Calu3 (cell line): ENCODE results near the gene CACNB4. TPM values are rescaled to one million over a fixed set of nuclear protein-coding genes. Genes with fewer than 3 reads are reported as not detected.
"Not testable (repeated sequence)": the region's sequence is repeated elsewhere in the genome, so short reads cannot be mapped to it uniquely, and the experiment has no call there.

Experiments used
- BruUV-seq: library from RNA; stranded (reverse); fragments of 400-500 nt; replicated peaks from 2 replicates; lab custom pipeline; 2021; lab: Mats Ljungman, UMichigan
- CTCF ChIA-PET: fragments of 300-600 bp; sonication (Branson Sonifier 250); formaldehyde crosslinking; loops from one replicate; lab custom pipeline; 2022; ENCODE audit warnings: antibody characterized with exemption; lab: Charles Lee
- DNase-seq: peaks from one replicate; pipeline ENCODE4 v3.0.0; 2022
- H3K27ac Mint-ChIP-seq: one replicate; pipeline ENCODE4 v1.8.0; 2022; ENCODE audit warnings: mixed read lengths; ENCODE audit not compliant: unreplicated experiment
- H3K27me3 Mint-ChIP-seq: one replicate; pipeline ENCODE4 v1.8.0; 2022; ENCODE audit warnings: mixed read lengths; ENCODE audit not compliant: unreplicated experiment
- H3K36me3 Mint-ChIP-seq: one replicate; pipeline ENCODE4 v1.8.0; 2022; ENCODE audit warnings: mild to moderate bottlenecking, moderate library complexity, mixed read lengths; ENCODE audit not compliant: insufficient read depth, unreplicated experiment
- H3K4me1 Mint-ChIP-seq: one replicate; pipeline ENCODE4 v1.8.0; 2022; ENCODE audit warnings: mild to moderate bottlenecking, low read depth, mixed read lengths; ENCODE audit not compliant: unreplicated experiment
- H3K4me3 Mint-ChIP-seq: one replicate; pipeline ENCODE4 v1.8.0; 2022; ENCODE audit warnings: mild to moderate bottlenecking, low read depth, moderate library complexity, mixed read lengths; ENCODE audit not compliant: unreplicated experiment
- H3K9me3 Mint-ChIP-seq: one replicate; pipeline ENCODE4 v1.8.0; 2022; ENCODE audit warnings: low read depth, mixed read lengths; ENCODE audit not compliant: unreplicated experiment
- intact Hi-C: fragments of 100-400 bp; cut with micrococcal nuclease; formaldehyde crosslinking; loops from one replicate; pipeline ENCODE4 v1.10.0; 2022; ENCODE audit not compliant: unreplicated experiment
- total RNA-seq: library from RNA; stranded (reverse); gene quantifications from 2 replicates; pipeline ENCODE4 v1.2.3, GENCODE V29; 2022
- TF ChIP-seq, protein P1 (sequence below): fragments of 200-600 bp; IDR thresholded peaks from one replicate; pipeline ENCODE4 v1.8.0; 2022; ENCODE audit warnings: antibody characterized with exemption; ENCODE audit not compliant: unreplicated experiment

The CACNB4 gene
- total RNA-seq, 1 experiment from 2014 or later, result 0.33 TPM

- intact Hi-C loops, result loop anchor here (10.0 kb wide), 1 partner anchor 361 kb away; no protein-coding TSS in a partner anchor
- Mint-ChIP-seq H3K9me3 (no peaks in the 10 kb centered on the region), H3K27me3 (peaks cover 45% of the 10 kb centered on the region), H3K4me1 (peaks cover 11% of the 10 kb centered on the region), H3K27ac (no peak overlapping the region), H3K4me3 (no peak overlapping the region), H3K36me3 (no peaks in the 10 kb centered on the region)
- TF ChIP-seq, protein P1, sequence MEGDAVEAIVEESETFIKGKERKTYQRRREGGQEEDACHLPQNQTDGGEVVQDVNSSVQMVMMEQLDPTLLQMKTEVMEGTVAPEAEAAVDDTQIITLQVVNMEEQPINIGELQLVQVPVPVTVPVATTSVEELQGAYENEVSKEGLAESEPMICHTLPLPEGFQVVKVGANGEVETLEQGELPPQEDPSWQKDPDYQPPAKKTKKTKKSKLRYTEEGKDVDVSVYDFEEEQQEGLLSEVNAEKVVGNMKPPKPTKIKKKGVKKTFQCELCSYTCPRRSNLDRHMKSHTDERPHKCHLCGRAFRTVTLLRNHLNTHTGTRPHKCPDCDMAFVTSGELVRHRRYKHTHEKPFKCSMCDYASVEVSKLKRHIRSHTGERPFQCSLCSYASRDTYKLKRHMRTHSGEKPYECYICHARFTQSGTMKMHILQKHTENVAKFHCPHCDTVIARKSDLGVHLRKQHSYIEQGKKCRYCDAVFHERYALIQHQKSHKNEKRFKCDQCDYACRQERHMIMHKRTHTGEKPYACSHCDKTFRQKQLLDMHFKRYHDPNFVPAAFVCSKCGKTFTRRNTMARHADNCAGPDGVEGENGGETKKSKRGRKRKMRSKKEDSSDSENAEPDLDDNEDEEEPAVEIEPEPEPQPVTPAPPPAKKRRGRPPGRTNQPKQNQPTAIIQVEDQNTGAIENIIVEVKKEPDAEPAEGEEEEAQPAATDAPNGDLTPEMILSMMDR, result no peak
- BruUV-seq, result no TSS peak
- no peak for DNase-seq
- CTCF ChIA-PET, result no interaction called here
Measured at GRCh38 chr2:152005607-152006006, 93.2 kb downstream of the CACNB4 start.

- H3K4me1 Mint-ChIP-seq, result peaks cover 11% of the 10 kb centered on the region
- CTCF ChIA-PET, BruUV-seq: not testable (repeated sequence)
Measured at GRCh38 chr2:152003283-152003682, 95.6 kb downstream of the CACNB4 start.

DNA sequence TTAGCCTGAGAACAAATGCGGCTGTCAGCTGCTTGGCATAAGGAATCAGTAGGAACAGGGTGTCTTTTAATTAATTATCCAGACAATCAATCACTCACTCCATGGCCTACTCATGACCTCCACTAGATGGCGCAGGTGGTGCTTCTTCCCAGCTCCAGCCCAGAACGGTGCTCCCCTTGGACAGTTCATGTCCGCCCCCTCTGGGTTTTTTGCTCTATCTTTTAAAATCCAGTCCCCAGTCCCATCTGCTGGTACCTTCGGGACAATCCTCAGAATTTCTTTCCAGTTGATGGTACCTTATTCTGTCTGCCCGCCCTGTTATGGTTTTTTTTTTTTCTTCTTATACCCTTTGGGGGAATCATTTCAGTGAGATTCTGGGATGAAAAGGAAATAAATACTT is 99.8 kb downstream of the CACNB4 start:
- no TSS peak for BruUV-seq
- Mint-ChIP-seq H3K4me3 (no peak overlapping the region), H3K27ac (no peak overlapping the region), H3K36me3 (no peaks in the 10 kb centered on the region), H3K9me3 (no peaks in the 10 kb centered on the region), H3K4me1 (peaks cover under 1% of the 10 kb centered on the region), H3K27me3 (peaks cover 18% of the 10 kb centered on the region)
- TF ChIP-seq, protein P1, result peak; percentile 85
- peak; percentile 71 for DNase-seq
- CTCF ChIA-PET, result interaction anchor here (0.5 to 1.2 kb wide), 3 partner anchors 24 to 77 kb away, joined by 4 to 7 read pairs (median 4); no protein-coding TSS in a partner anchor
- intact Hi-C loops, result no loop called here

More at GRCh38 chr2:152003283-152003682, 95.6 kb downstream of the CACNB4 start:
- not testable (repeated sequence) for DNase-seq, H3K27ac Mint-ChIP-seq, H3K9me3 Mint-ChIP-seq, H3K4me3 Mint-ChIP-seq, H3K36me3 Mint-ChIP-seq
- intact Hi-C loops, result loop anchor here (5.0 to 10.0 kb wide), 2 partner anchors 176 to 358 kb away; partner anchors contain the start of gene ARL5A
- peaks cover 22% of the 10 kb centered on the region for H3K27me3 Mint-ChIP-seq

DNA sequence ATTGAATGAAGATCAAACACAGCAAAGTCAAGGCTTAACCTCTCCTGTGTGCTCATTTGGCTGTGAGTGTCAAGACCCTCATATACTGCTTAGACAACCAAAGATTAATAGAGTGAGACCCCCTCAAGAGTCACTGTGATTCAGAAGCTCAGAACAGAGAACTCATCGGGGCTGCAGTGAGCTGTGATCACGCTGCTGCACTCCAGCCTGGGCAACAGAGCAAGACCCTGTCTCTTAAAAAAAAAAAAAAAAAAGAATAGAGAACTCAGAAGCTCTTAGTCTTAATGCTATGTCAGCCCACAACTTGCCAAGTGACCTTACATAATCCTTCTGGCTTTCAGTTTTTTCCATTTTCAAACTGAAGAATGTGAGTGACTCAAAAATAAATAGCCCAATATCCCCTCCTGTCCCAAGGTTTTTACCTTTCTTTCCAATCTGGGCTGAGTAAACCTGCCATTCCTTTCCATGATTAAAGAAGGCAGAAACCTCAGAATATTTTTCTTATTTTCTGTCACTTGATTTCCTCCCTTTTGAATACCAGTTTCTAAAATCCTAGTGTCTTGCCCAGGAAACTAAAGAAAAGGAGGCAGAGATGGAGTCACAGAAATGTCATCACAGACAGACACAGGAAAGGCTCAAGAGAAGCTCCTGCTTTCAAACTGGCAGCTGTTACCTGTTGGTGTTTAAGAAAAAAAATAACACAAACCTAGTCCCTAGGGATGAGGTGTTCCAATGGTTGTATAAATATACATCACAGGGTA is 102.4 kb downstream of the CACNB4 start:
- no peaks in the 10 kb centered on the region for H3K9me3 Mint-ChIP-seq
- no peak for DNase-seq
- H3K27ac Mint-ChIP-seq, result no peak overlapping the region
- H3K27me3 Mint-ChIP-seq, result peaks cover 18% of the 10 kb centered on the region
- CTCF ChIA-PET, result no interaction called here
- intact Hi-C loops, result no loop called here
- BruUV-seq, result no TSS peak
- no peak overlapping the region for H3K4me3 Mint-ChIP-seq
- TF ChIP-seq, protein P1, result no peak
- no peaks in the 10 kb centered on the region for H3K36me3 Mint-ChIP-seq
- no peaks in the 10 kb centered on the region for H3K4me1 Mint-ChIP-seq

DNA sequence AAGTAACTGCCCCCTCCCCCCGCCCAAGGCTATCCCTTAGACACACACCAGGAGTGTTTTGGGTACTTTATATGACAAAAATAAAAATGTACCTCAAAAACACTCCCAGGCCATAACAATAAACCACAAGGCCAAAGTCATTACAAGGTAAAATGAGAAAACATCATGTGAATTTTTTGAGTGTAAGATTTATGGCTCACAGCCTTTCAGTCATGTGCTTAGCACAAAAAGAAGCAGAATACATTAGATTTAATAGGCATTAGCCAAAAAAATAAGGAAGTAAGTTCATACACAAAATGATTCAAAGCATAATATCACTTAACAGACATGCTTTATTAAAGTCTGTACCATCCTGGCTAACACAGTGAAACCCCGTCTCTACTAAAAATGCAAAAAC is 103.7 kb downstream of the CACNB4 start:
- no peaks in the 10 kb centered on the region for H3K36me3 Mint-ChIP-seq
- no peaks in the 10 kb centered on the region for H3K4me1 Mint-ChIP-seq
- no TSS peak for BruUV-seq
- no peak overlapping the region for H3K4me3 Mint-ChIP-seq
- H3K9me3 Mint-ChIP-seq, result no peaks in the 10 kb centered on the region
- no peak overlapping the region for H3K27ac Mint-ChIP-seq
- intact Hi-C loops, result no loop called here
- peaks cover 18% of the 10 kb centered on the region for H3K27me3 Mint-ChIP-seq
- TF ChIP-seq, protein P1, result no peak
- CTCF ChIA-PET, result no interaction called here
- DNase-seq, result no peak

GRCh38 chr2:151994178-151994577 is 104.7 kb downstream of the CACNB4 start:
- H3K27ac Mint-ChIP-seq, H3K36me3 Mint-ChIP-seq, H3K4me1 Mint-ChIP-seq, H3K4me3 Mint-ChIP-seq, DNase-seq, intact Hi-C loops, BruUV-seq, H3K9me3 Mint-ChIP-seq: not testable (repeated sequence)
- CTCF ChIA-PET, result interaction anchor here (0.7 kb wide), 1 partner anchor 16 kb away, joined by 3 read pairs; no protein-coding TSS in a partner anchor
- peaks cover 18% of the 10 kb centered on the region for H3K27me3 Mint-ChIP-seq
